DOHH2 (cell line): ENCODE measurements around the gene HDAC11.

Source experiments
- H3F3A ChIP-seq: fragments of 200-600 bp; sonication (generic), shearing (Covaris generic); 2 replicates; pipeline ENCODE4 v1.6.0; 2016; ENCODE audit warnings: antibody characterized with exemption, mild to moderate bottlenecking; ENCODE audit not compliant: control insufficient read depth, insufficient read depth
- H3K27ac ChIP-seq: fragments of 200-600 bp; sonication (generic); 2 replicates; pipeline ENCODE4 v1.5.1; 2014; ENCODE audit warnings: low read depth, mild to moderate bottlenecking, low read length, moderate library complexity
- H3K27me3 ChIP-seq: fragments of 200-600 bp; sonication (generic); 2 replicates; pipeline ENCODE4 v1.6.1; 2014; ENCODE audit warnings: mild to moderate bottlenecking, low read length, mixed read lengths; ENCODE audit not compliant: control insufficient read depth
- H3K36me3 ChIP-seq: fragments of 200-600 bp; sonication (generic); 2 replicates; pipeline ENCODE4 v1.6.1; 2014; ENCODE audit warnings: mild to moderate bottlenecking, low read length, moderate library complexity, mixed read lengths; ENCODE audit not compliant: control insufficient read depth
- H3K4me1 ChIP-seq: fragments of 200-600 bp; sonication (generic); 2 replicates; pipeline ENCODE4 v1.6.1; 2014; ENCODE audit warnings: mild to moderate bottlenecking, low read length, mixed read lengths; ENCODE audit not compliant: control insufficient read depth
- H3K4me2 ChIP-seq: fragments of 200-600 bp; sonication (generic); 2 replicates; pipeline ENCODE4 v1.6.0; 2014; ENCODE audit warnings: mild to moderate bottlenecking, low read length, moderate library complexity
- H3K4me3 ChIP-seq: fragments of 200-600 bp; sonication (generic); 2 replicates; pipeline ENCODE4 v1.5.1; 2014; ENCODE audit warnings: mild to moderate bottlenecking, low read length, mixed read lengths
- H3K79me2 ChIP-seq: fragments of 200-600 bp; sonication (generic); 2 replicates; pipeline ENCODE4 v1.6.1; 2014; ENCODE audit warnings: mild to moderate bottlenecking, low read length, mixed read lengths; ENCODE audit not compliant: control insufficient read depth
- H3K9me2 ChIP-seq: fragments of 200-600 bp; sonication (generic); replicated peaks from 2 replicates; pipeline ENCODE4 v1.6.1; 2014; ENCODE audit warnings: mild to moderate bottlenecking, low read length, mixed read lengths; ENCODE audit not compliant: control insufficient read depth
- H3K9me3 ChIP-seq: fragments of 200-600 bp; sonication (generic); 2 replicates; pipeline ENCODE4 v1.6.1; 2014; ENCODE audit warnings: antibody characterized with exemption, low read length, mixed read lengths; ENCODE audit not compliant: control insufficient read depth, insufficient read depth
- H4K20me1 ChIP-seq: fragments of 200-600 bp; sonication (generic); 2 replicates; pipeline ENCODE4 v1.6.0; 2014; ENCODE audit warnings: low read depth, mild to moderate bottlenecking, antibody characterized with exemption, low read length, moderate library complexity; ENCODE audit not compliant: control insufficient read depth, insufficient read depth
- EZH2phosphoT487 ChIP-seq: fragments of 200-600 bp; sonication (generic); IDR thresholded peaks from 2 replicates; pipeline ENCODE4 v1.6.1; 2017; ENCODE audit warnings: borderline replicate concordance, mild to moderate bottlenecking, antibody characterized with exemption, low read length, moderate library complexity, mixed read lengths
- TF ChIP-seq, protein P1 (sequence below): fragments of 200-600 bp; sonication (generic); IDR thresholded peaks from one replicate; pipeline ENCODE4 v1.5.1; 2014; ENCODE audit warnings: antibody characterized with exemption, mild to moderate bottlenecking, low read depth, low read length; ENCODE audit not compliant: poor library complexity, severe bottlenecking

HDAC11 gene

DNA sequence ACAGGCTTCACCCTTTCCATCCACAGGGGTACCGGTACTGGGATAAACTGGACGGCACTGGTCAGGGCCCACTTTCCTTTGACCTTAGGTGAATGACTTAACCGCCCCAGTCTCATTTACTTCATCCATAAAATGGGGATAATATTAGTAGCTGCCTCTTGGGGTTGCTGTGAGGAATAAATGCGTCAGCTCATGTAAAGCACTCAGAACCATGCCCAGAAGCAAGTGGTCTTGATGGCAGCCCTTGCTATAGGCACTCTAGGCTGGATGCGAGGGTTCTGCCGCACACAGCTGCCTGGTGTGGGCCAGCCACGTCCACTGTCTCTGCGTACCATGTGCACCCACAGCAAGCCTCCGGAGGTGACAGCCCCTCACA is 36.6 kb downstream of the HDAC11 start:
- no peaks in the 10 kb centered on the region for H4K20me1 ChIP-seq
- no peak overlapping the region for H3K4me2 ChIP-seq
- no peaks in the 10 kb centered on the region for H3K9me3 ChIP-seq
- H3K79me2 ChIP-seq, result no peaks in the 10 kb centered on the region
- no peaks in the 10 kb centered on the region for H3K27me3 ChIP-seq
- no peak for TF ChIP-seq EZH2phosphoT487
- TF ChIP-seq, protein P1, sequence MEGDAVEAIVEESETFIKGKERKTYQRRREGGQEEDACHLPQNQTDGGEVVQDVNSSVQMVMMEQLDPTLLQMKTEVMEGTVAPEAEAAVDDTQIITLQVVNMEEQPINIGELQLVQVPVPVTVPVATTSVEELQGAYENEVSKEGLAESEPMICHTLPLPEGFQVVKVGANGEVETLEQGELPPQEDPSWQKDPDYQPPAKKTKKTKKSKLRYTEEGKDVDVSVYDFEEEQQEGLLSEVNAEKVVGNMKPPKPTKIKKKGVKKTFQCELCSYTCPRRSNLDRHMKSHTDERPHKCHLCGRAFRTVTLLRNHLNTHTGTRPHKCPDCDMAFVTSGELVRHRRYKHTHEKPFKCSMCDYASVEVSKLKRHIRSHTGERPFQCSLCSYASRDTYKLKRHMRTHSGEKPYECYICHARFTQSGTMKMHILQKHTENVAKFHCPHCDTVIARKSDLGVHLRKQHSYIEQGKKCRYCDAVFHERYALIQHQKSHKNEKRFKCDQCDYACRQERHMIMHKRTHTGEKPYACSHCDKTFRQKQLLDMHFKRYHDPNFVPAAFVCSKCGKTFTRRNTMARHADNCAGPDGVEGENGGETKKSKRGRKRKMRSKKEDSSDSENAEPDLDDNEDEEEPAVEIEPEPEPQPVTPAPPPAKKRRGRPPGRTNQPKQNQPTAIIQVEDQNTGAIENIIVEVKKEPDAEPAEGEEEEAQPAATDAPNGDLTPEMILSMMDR, result no peak
- H3K27ac ChIP-seq, result no peak overlapping the region
- H3K9me2 ChIP-seq, result no peaks in the 10 kb centered on the region
- H3K4me3 ChIP-seq, result no peak overlapping the region
- H3K4me1 ChIP-seq, result no peaks in the 10 kb centered on the region
- no peaks in the 10 kb centered on the region for H3F3A ChIP-seq
- H3K36me3 ChIP-seq, result no peaks in the 10 kb centered on the region

DNA sequence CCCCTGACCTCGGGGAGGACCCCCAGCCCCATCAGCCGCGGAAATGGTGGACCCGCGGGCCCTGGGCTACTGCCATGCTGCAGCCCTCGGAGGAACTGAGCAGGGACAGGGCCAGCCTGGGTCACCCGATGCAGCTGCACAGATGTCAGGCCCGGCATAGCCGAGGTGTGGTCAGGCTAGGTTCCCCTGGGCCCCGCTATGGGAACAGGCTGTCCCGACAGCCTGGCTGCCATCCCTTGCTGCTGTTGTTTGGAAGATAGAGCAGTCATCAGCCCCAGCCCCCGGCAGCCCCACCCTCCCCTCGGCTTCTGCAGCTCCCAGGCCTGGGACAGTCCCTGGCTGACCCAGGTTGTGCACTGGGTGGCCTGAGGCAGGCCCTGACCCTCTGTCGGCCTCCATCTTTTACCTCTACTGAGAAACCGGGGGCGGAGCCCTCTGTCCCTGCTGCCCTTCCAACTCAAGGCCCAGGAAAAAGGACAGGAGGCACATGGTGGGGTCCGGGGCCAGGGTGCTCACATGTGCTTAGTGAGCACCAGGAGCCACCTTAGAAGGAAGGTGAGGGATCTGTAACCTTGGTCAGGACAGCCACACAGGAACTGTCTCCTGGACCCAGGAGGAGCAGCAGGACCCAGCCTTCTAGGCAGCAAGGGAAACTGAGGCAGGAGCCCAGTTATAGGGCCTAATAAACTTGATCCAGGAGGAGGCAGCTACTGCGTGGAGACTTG is 37.3 kb downstream of the HDAC11 start:
- no peaks in the 10 kb centered on the region for H4K20me1 ChIP-seq

DNA sequence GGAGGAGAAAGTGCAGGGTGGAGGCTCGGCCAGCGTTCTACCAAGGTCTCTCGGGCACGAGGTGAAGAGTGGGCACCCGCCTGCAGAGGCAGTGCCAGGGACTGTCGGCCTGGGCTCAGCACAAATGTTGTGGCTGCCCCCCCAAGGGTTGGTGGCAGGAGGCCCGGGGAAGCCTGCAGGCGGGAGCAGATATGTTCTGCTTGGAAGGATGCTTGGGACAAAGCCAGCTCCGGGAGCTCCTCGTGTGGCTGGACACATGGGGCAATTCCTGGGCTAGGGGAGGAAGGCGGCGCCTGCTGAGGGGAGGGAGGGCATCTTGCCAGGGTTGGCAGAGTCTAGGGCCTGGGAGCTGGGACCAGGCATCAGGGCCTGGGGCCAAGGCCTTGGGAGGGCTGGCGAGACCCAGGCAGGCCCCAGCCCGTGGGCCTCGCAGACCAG is 38.4 kb downstream of the HDAC11 start:
- Histone ChIP-seq H3K27me3 (peaks cover under 1% of the 10 kb centered on the region; the same call in 1 of the 2 replicates), H3K9me3 (no peaks in the 10 kb centered on the region), H3K9me2 (no peaks in the 10 kb centered on the region), H3K36me3 (no peaks in the 10 kb centered on the region), H4K20me1 (no peaks in the 10 kb centered on the region), H3K27ac (no peak overlapping the region), H3F3A (no peaks in the 10 kb centered on the region), H3K4me3 (no peak overlapping the region), H3K79me2 (no peaks in the 10 kb centered on the region), H3K4me2 (no peak overlapping the region), H3K4me1 (no peaks in the 10 kb centered on the region)
- no peak for TF ChIP-seq EZH2phosphoT487
- TF ChIP-seq, protein P1, result no peak

More for the DNA sequence above, 37.3 kb downstream of the HDAC11 start:
- Histone ChIP-seq H3K36me3 (no peaks in the 10 kb centered on the region), H3K79me2 (no peaks in the 10 kb centered on the region), H3K27me3 (no peaks in the 10 kb centered on the region), H3K9me2 (no peaks in the 10 kb centered on the region), H3F3A (no peaks in the 10 kb centered on the region), H3K27ac (no peak overlapping the region), H3K4me1 (no peaks in the 10 kb centered on the region), H3K9me3 (no peaks in the 10 kb centered on the region), H3K4me2 (no peak overlapping the region), H3K4me3 (no peak overlapping the region)
- no peak for TF ChIP-seq EZH2phosphoT487
- TF ChIP-seq, protein P1, result no peak
